ENCODE results near the gene ARMC2.

DNA sequence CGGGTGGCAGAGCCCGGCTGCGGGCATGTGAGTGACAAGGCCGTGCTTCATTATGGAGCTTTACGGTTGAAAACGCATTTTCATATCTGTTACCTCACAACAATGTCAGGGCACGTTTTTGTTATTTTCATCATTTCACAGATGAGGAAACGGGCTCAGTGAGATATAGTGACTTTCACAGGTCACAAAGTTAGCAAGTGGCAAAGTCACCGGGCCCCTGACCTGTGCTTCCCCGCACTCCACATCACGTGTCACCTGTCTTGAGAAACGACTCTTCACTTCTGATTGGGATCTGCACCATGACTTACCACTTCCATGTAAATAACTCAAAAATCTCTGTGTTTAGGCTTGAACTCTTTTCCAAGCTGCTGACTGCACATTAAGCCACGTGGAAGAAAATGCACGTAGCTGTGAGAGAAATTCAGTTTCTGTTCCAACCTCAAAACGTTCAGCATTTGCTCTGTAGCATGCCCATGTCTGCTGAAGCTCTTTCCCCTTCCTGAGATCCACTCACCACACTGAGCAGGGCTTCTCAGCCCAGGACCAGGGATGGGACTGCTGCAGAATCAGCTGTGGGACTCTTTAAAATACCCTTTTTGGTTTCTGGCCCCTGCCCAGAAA, 107.2 kb downstream of the ARMC2 start:
- TF ChIP-seq POLR2A (IDR thresholded peaks at IDR 0.05; ENCODE audit: low read depth, low read length) (no peak), JUN (IDR thresholded peaks at IDR 0.05; ENCODE audit: borderline replicate concordance, insufficient read depth, insufficient read length, low read depth) (no peak), EZH2 (IDR thresholded peaks at IDR 0.05; ENCODE audit: borderline replicate concordance, low read depth, low read length, severe bottlenecking) (no peak), FOS (IDR thresholded peaks at IDR 0.05; ENCODE audit: borderline replicate concordance, insufficient read depth, low read length) (no peak), POLR2AphosphoS5 (IDR thresholded peaks at IDR 0.05; ENCODE audit: insufficient read depth, low read depth, low read length) (no peak)
- TF ChIP-seq, protein P1, sequence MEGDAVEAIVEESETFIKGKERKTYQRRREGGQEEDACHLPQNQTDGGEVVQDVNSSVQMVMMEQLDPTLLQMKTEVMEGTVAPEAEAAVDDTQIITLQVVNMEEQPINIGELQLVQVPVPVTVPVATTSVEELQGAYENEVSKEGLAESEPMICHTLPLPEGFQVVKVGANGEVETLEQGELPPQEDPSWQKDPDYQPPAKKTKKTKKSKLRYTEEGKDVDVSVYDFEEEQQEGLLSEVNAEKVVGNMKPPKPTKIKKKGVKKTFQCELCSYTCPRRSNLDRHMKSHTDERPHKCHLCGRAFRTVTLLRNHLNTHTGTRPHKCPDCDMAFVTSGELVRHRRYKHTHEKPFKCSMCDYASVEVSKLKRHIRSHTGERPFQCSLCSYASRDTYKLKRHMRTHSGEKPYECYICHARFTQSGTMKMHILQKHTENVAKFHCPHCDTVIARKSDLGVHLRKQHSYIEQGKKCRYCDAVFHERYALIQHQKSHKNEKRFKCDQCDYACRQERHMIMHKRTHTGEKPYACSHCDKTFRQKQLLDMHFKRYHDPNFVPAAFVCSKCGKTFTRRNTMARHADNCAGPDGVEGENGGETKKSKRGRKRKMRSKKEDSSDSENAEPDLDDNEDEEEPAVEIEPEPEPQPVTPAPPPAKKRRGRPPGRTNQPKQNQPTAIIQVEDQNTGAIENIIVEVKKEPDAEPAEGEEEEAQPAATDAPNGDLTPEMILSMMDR (IDR thresholded peaks at IDR 0.05; ENCODE audit: extremely low read depth in 1 of 2, insufficient read depth in 1 of 2, low read depth in 1 of 2, low read length in 2 of 2), result no peak
